OCI-LY7 (cell line): Measurements from ENCODE around the gene CLSTN2. TPM values are rescaled to one million over a fixed set of nuclear protein-coding genes. Genes with fewer than 3 reads are reported as not detected.

Experiments
- BruUV-seq: library from RNA; stranded (reverse); fragments of 400-500 nt; replicated peaks from 2 replicates; lab custom pipeline; 2021; lab: Mats Ljungman, UMichigan
- CTCF ChIA-PET: fragments of 300-600 bp; sonication (Branson Sonifier 250); formaldehyde crosslinking; loops from one replicate; lab custom pipeline; 2022; ENCODE audit warnings: antibody characterized with exemption; ENCODE audit not compliant: unreplicated experiment; lab: Charles Lee
- POLR2A ChIA-PET: fragments of 300-600 bp; sonication (Branson Sonifier 250); formaldehyde crosslinking; loops from one replicate; lab custom pipeline; 2022; ENCODE audit warnings: antibody characterized with exemption; lab: Charles Lee
- DNase-seq: peaks from one replicate; pipeline ENCODE4 v3.0.0-alpha.2; 2015; ENCODE audit warnings: low spot score
- H2AFZ ChIP-seq: fragments of 200-600 bp; sonication (generic), shearing (Covaris generic); 2 replicates; pipeline ENCODE4 v1.6.1; 2014; ENCODE audit warnings: mild to moderate bottlenecking, antibody characterized with exemption, low read length, moderate library complexity
- H3K27ac ChIP-seq: fragments of 200-600 bp; sonication (generic); 2 replicates; pipeline ENCODE4 v1.5.1; 2014; ENCODE audit warnings: mixed run types, low read depth, mild to moderate bottlenecking, moderate library complexity, low read length, inconsistent platforms; ENCODE audit not compliant: poor library complexity, severe bottlenecking
- H3K36me3 ChIP-seq: fragments of 200-600 bp; sonication (generic); 2 replicates; pipeline ENCODE4 v1.6.1; 2014; ENCODE audit warnings: mild to moderate bottlenecking, antibody characterized with exemption, low read length, moderate library complexity, mixed read lengths; ENCODE audit not compliant: insufficient read depth
- H3K4me1 ChIP-seq: fragments of 200-600 bp; sonication (generic); 2 replicates; pipeline ENCODE4 v1.5.1; 2014; ENCODE audit warnings: mild to moderate bottlenecking, low read length; ENCODE audit not compliant: insufficient read depth, poor library complexity, severe bottlenecking
- H3K4me2 ChIP-seq: fragments of 200-600 bp; sonication (generic); 2 replicates; pipeline ENCODE4 v1.6.1; 2014; ENCODE audit warnings: mild to moderate bottlenecking, low read length
- H3K4me3 ChIP-seq: fragments of 200-600 bp; sonication (generic); 2 replicates; pipeline ENCODE4 v1.5.1; 2014; ENCODE audit warnings: mild to moderate bottlenecking, low read depth, low read length; ENCODE audit not compliant: poor library complexity, severe bottlenecking
- H3K79me2 ChIP-seq: fragments of 200-600 bp; sonication (generic); 2 replicates; pipeline ENCODE4 v1.6.1; 2016; ENCODE audit warnings: low read depth, mild to moderate bottlenecking, low read length, moderate library complexity, mixed read lengths; ENCODE audit not compliant: insufficient read depth
- H3K9me2 ChIP-seq: fragments of 200-600 bp; sonication (generic); 2 replicates; pipeline ENCODE4 v1.6.1; 2016; ENCODE audit warnings: mild to moderate bottlenecking, low read length, mixed read lengths; ENCODE audit not compliant: insufficient read depth
- H3K9me3 ChIP-seq: fragments of 200-600 bp; sonication (generic); 2 replicates; pipeline ENCODE4 v1.6.1; 2014; ENCODE audit warnings: mild to moderate bottlenecking, mixed run types, low read length, mixed read lengths
- H4K20me1 ChIP-seq: fragments of 200-600 bp; sonication (generic); 2 replicates; pipeline ENCODE4 v1.6.1; 2014; ENCODE audit warnings: mild to moderate bottlenecking, antibody characterized with exemption, low read length, moderate library complexity, mixed read lengths; ENCODE audit not compliant: insufficient read depth
- EZH2phosphoT487 ChIP-seq: fragments of 200-600 bp; sonication (generic); IDR thresholded peaks from 2 replicates; pipeline ENCODE4 v1.6.1; 2018; ENCODE audit warnings: low read depth, borderline replicate concordance, mild to moderate bottlenecking, mixed run types, antibody characterized with exemption, low read length, moderate library complexity, mixed read lengths
- intact Hi-C: fragments of 100-400 bp; cut with micrococcal nuclease; formaldehyde crosslinking; loops from one replicate; pipeline ENCODE4 v1.10.0; 2022; ENCODE audit not compliant: unreplicated experiment
- total RNA-seq, 2 experiments: library from RNA; depleted of rRNA in 1 of 2; stranded (reverse); fragments of >200 nt in 1 of 2; shearing (Covaris generic) in 1 of 2; gene quantifications; 2 replicates each; pipeline ENCODE4 v1.2.3, GENCODE V29; 2014 to 2022
- TF ChIP-seq, protein P1 (sequence below): fragments of 200-600 bp; sonication (generic); conservative IDR thresholded peaks from 2 replicates; pipeline ENCODE4 v1.5.1; 2014; ENCODE audit warnings: mild to moderate bottlenecking, antibody characterized with exemption, low read length, moderate library complexity, mixed read lengths

The CLSTN2 gene
- total RNA-seq, 2 experiments from 2014 or later, result not detected

DNA sequence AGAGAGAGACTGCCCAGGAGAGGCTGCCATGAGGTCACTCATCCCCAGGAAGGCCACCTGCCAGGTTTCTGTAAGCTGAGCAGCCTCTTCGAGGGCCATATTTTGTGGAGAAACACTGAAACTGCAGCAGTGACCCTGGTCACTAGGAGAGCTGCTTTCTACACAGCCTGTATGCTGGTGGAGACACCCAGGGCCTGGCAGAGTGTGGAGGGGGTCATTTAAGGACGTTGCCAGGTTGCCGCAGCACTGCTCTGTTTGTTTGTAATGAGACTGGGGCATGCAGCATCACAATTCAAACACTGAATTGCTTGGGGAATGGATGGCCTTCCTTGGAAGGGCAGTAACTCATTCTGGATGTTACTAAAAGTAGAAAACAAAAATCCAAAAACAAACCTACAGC, 638.0 kb downstream of the CLSTN2 start:
- intact Hi-C loops, result no loop called here
- ChIA-PET CTCF (interaction anchor here (0.6 kb wide), 1 partner anchor 1145 kb away, joined by 3 read pairs; no protein-coding TSS in a partner anchor), POLR2A (no interaction called here)
- BruUV-seq, result no TSS peak
- Histone ChIP-seq H4K20me1 (no peaks in the 10 kb centered on the region), H3K36me3 (no peaks in the 10 kb centered on the region), H3K4me3 (no peak overlapping the region), H3K79me2 (no peaks in the 10 kb centered on the region), H3K27ac (no peak overlapping the region), H3K9me3 (no peaks in the 10 kb centered on the region), H3K9me2 (no peaks in the 10 kb centered on the region), H3K4me2 (no peak overlapping the region), H3K4me1 (peaks cover 4% of the 10 kb centered on the region), H2AFZ (no peak overlapping the region)
- TF ChIP-seq EZH2phosphoT487, result no peak
- TF ChIP-seq, protein P1, sequence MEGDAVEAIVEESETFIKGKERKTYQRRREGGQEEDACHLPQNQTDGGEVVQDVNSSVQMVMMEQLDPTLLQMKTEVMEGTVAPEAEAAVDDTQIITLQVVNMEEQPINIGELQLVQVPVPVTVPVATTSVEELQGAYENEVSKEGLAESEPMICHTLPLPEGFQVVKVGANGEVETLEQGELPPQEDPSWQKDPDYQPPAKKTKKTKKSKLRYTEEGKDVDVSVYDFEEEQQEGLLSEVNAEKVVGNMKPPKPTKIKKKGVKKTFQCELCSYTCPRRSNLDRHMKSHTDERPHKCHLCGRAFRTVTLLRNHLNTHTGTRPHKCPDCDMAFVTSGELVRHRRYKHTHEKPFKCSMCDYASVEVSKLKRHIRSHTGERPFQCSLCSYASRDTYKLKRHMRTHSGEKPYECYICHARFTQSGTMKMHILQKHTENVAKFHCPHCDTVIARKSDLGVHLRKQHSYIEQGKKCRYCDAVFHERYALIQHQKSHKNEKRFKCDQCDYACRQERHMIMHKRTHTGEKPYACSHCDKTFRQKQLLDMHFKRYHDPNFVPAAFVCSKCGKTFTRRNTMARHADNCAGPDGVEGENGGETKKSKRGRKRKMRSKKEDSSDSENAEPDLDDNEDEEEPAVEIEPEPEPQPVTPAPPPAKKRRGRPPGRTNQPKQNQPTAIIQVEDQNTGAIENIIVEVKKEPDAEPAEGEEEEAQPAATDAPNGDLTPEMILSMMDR, result no peak
- no peak for DNase-seq

DNA sequence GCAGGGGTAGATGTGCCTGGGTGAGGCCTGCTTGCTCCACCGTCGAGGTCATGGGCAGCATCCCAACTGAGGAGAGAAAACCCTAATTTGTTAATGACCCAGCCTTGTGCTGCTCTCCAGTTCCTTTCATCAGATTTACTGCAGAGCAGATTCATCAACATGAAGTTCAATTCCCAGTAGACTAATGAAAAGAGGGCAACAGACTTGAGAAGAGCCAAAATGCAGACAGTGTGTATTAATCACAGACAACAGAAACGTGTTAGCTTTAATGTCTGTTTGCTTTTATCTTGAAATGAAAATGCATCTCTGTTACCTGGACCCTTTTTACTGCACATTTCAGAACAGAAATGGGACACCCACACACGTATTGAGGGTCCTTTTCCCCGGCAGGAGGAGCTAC, 639.4 kb downstream of the CLSTN2 start:
- Histone ChIP-seq H3K9me3 (no peaks in the 10 kb centered on the region), H3K4me3 (no peak overlapping the region), H3K79me2 (no peaks in the 10 kb centered on the region), H3K4me2 (no peak overlapping the region), H3K9me2 (no peaks in the 10 kb centered on the region), H2AFZ (no peak overlapping the region), H3K4me1 (peaks cover 4% of the 10 kb centered on the region), H3K36me3 (no peaks in the 10 kb centered on the region), H3K27ac (no peak overlapping the region), H4K20me1 (no peaks in the 10 kb centered on the region)
- ChIA-PET POLR2A (interaction anchor here (0.7 to 1.1 kb wide), 3 partner anchors 39 to 1457 kb away, joined by 3 to 4 read pairs (median 3); no protein-coding TSS in a partner anchor), CTCF (no interaction called here)
- intact Hi-C loops, result no loop called here
- TF ChIP-seq EZH2phosphoT487, result no peak
- TF ChIP-seq, protein P1, result no peak
- BruUV-seq, result no TSS peak
- DNase-seq, result no peak

DNA sequence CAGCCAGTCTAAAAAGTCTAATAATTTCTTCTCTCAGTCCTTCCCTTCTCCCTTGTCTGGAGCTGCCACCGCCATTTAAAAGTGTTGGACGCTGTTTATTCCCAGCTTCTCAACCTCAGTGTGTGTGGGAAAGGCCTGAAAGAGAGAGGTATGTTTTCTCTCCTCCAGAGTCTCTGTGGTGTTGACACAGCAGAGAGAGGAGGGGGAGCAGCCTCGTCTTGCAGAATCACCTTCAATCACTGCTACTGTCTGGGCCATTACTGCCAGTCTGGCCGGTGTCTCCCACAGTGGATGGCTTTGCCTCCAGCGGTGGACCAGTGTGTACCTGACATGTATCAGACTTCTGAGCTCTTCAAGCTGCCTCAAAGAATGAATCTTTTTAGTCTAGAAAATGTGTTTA, 641.5 kb downstream of the CLSTN2 start:
- TF ChIP-seq, protein P1, result no peak
- no peak for TF ChIP-seq EZH2phosphoT487
- Histone ChIP-seq H2AFZ (no peak overlapping the region), H3K9me3 (no peaks in the 10 kb centered on the region), H3K4me2 (no peak overlapping the region), H3K27ac (no peak overlapping the region), H4K20me1 (no peaks in the 10 kb centered on the region), H3K36me3 (no peaks in the 10 kb centered on the region), H3K4me1 (no peaks in the 10 kb centered on the region), H3K9me2 (no peaks in the 10 kb centered on the region), H3K79me2 (no peaks in the 10 kb centered on the region), H3K4me3 (no peak overlapping the region)
- ChIA-PET CTCF (no interaction called here), POLR2A (no interaction called here)
- no peak for DNase-seq
- BruUV-seq, result no TSS peak
- intact Hi-C loops, result no loop called here
